Measurements from ENCODE around the gene YRDC.

DNA sequence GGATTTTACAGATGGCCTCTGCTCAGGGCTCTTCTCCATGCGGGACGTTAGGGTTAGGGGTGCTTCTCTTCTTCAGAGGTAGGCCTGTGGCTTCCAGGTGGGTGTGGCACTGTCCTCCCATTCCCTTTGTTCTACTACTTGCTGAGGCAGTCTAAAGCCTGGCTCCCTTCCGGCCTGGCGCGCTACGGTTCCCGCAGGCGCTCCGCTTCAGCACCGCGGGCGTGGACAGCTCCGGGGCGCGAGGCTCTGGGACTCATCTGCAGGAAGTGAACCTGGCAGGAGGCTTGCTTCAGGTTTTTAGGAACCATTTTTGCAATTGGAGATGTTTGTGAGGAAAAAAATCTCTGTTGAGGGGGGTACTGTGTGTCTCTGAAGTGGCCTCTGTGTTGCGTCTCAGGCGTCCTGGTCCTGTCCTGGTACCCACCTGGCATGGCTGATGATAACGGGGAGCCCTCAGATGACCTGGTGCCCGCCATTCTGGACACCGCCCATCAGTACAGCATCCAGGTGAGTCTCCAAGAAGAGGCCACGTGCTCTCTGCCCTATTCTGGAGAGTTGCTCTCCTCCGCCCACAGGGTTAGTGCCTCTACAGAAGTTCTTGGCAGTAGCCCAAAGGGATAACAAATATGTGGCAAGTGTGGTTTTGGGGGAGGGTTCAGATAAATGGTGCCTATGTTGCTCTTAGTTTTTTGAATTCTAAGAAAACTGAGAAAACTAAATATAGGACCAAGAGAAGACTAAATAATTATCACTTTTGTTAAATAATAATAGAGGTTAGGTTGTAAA is 12.5 kb downstream of the YRDC start:
- TF ChIP-seq, protein P1, sequence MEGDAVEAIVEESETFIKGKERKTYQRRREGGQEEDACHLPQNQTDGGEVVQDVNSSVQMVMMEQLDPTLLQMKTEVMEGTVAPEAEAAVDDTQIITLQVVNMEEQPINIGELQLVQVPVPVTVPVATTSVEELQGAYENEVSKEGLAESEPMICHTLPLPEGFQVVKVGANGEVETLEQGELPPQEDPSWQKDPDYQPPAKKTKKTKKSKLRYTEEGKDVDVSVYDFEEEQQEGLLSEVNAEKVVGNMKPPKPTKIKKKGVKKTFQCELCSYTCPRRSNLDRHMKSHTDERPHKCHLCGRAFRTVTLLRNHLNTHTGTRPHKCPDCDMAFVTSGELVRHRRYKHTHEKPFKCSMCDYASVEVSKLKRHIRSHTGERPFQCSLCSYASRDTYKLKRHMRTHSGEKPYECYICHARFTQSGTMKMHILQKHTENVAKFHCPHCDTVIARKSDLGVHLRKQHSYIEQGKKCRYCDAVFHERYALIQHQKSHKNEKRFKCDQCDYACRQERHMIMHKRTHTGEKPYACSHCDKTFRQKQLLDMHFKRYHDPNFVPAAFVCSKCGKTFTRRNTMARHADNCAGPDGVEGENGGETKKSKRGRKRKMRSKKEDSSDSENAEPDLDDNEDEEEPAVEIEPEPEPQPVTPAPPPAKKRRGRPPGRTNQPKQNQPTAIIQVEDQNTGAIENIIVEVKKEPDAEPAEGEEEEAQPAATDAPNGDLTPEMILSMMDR (IDR thresholded peaks at IDR 0.05; ENCODE audit: low read depth, low read length), result no peak
- TF ChIP-seq POLR2A (IDR thresholded peaks at IDR 0.05; ENCODE audit: extremely low read depth, insufficient read length), result no peak
- no peak for TF ChIP-seq MYC (IDR thresholded peaks at IDR 0.05; ENCODE audit: low read depth, low read length)
- TF ChIP-seq, protein P2, sequence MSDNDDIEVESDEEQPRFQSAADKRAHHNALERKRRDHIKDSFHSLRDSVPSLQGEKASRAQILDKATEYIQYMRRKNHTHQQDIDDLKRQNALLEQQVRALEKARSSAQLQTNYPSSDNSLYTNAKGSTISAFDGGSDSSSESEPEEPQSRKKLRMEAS (IDR thresholded peaks at IDR 0.05; ENCODE audit: low read depth, low read length), result no peak
